Right atrium auricular region (tissue), 2 donors: ENCODE results near the gene MEF2D. TPM values are rescaled to one million over a fixed set of nuclear protein-coding genes. Genes with fewer than 3 reads are reported as not detected.

ENCODE experiments used
- DNase-seq: peaks from one replicate; pipeline ENCODE4 v3.0.0-alpha.2; 2019; ENCODE audit warnings: low spot score
- H3K27ac ChIP-seq, 2 donors: fragments of 200-600 bp; sonication (generic); 1 replicate in 1 of 2; 2 replicates in 1 of 2; pipeline ENCODE4 v1.5.1; 2016 to 2019
- H3K27me3 ChIP-seq, 2 donors: fragments of 200-600 bp; sonication (generic); one replicate each; pipeline versions ENCODE4 v1.5.1 to v1.6.0; 2017 to 2019
- H3K36me3 ChIP-seq: fragments of 200-600 bp; sonication (generic); one replicate; pipeline ENCODE4 v1.5.1; 2016
- H3K4me1 ChIP-seq, 2 donors: fragments of 200-600 bp; sonication (generic); one replicate each; pipeline versions ENCODE4 v1.5.1 to v1.6.0; 2017 to 2019
- H3K4me3 ChIP-seq, 2 donors: fragments of 200-600 bp; sonication (generic); 1 replicate in 1 of 2; 2 replicates in 1 of 2; pipeline ENCODE4 v1.5.1; 2017 to 2019; ENCODE audit warnings: mild to moderate bottlenecking in 1 of 2, moderate library complexity in 1 of 2
- H3K9me3 ChIP-seq, 2 donors: fragments of 200-600 bp; sonication (generic); one replicate each; pipeline ENCODE4 v1.5.1; 2019
- total RNA-seq, 2 donors: library from RNA; depleted of rRNA; stranded (reverse); fragments of >200 nt; gene quantifications; one replicate each; pipeline ENCODE4 v1.1.0, GENCODE V29; 2016
- TF ChIP-seq, protein P1 (sequence below), 2 donors: fragments of 200-600 bp; sonication (generic); IDR thresholded peaks; one replicate each; pipeline ENCODE4 v1.5.1; 2019; ENCODE audit warnings: antibody characterized with exemption in 2 of 2

The MEF2D gene
- total RNA-seq, 2 donors from 2014 or later = 80.1 to 104 TPM

DNA sequence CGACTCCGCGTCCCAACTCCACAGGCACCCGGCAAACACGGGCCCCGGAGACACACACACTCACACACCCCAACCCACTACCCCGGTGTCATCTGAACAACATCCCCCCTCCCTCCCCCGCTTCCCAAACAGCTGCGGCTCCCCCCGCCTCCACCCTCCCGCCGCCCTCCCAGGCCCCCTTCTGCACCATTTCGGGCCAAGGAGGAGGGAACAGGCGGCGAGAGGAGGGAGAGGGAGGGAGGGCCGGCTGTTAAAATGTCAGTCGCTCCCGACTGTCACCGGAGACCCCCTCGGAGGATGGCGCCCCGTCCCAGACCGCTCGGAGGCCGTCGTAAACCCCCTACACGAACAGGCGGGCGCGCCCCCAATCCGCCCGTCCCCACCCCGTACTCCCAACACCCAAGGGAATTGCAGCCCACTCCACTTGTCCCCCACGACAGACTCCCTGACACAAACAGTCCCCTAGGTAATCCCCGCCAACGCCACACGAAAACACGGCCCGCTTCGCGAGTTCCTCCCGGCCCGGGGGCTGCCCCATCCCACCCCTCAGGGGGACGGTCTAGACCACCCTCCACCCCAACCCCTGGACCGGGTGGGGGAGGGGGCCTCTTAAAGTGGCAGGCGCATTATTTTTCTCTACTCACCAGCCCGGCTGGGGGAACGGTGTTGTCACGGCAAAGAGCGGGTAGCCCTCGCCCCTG lies 583 bp downstream of the MEF2D start:
- TF ChIP-seq, protein P1, sequence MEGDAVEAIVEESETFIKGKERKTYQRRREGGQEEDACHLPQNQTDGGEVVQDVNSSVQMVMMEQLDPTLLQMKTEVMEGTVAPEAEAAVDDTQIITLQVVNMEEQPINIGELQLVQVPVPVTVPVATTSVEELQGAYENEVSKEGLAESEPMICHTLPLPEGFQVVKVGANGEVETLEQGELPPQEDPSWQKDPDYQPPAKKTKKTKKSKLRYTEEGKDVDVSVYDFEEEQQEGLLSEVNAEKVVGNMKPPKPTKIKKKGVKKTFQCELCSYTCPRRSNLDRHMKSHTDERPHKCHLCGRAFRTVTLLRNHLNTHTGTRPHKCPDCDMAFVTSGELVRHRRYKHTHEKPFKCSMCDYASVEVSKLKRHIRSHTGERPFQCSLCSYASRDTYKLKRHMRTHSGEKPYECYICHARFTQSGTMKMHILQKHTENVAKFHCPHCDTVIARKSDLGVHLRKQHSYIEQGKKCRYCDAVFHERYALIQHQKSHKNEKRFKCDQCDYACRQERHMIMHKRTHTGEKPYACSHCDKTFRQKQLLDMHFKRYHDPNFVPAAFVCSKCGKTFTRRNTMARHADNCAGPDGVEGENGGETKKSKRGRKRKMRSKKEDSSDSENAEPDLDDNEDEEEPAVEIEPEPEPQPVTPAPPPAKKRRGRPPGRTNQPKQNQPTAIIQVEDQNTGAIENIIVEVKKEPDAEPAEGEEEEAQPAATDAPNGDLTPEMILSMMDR (IDR thresholded peaks at IDR 0.05) = no peak
- no peaks in the 10 kb centered on the region for H3K27me3 ChIP-seq
- DNase-seq = no peak
- no peaks in the 10 kb centered on the region for H3K36me3 ChIP-seq
- H3K27ac ChIP-seq = peak overlapping the region; percentile 100
- peaks cover 0 to 70% of the 10 kb centered on the region in 2 donors for H3K4me1 ChIP-seq
- H3K9me3 ChIP-seq = no peaks in the 10 kb centered on the region
- H3K4me3 ChIP-seq = peak overlapping the region; percentile 74 to 99

DNA sequence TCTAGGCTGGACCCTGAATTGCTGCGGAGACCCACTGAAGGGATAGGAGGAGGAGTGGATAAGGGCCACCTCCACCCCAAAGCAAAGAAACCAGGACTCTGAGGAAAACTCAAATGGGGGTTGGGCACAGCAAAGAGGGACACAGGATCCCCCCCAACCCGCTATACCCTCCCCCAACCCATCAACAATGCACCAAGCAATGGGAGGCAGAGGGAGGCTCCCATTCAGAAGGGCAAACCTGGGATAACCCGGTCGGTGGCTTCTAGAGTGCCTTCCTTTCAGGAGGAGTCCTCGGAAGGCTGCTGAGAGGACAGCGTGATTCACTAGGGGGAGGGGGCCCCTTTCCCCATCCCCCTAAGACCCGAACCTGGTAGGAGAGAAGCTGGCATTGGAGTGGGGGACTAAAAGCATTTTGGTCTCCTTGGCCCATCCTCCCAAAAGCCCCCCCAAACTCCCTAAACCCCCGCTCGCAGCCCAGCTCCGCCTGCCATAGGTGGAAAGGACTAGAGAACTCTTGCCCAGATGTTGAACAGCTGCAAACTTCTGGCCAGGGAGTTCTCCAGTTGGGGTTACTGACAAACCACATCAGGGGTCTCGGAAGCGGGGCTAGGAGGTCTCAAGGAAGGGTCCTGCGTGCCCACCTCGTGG lies 1.3 kb downstream of the MEF2D start:
- H3K36me3 ChIP-seq = no peaks in the 10 kb centered on the region
- H3K4me3 ChIP-seq = peak overlapping the region; percentile 74 to 99
- no peaks in the 10 kb centered on the region for H3K27me3 ChIP-seq
- TF ChIP-seq, protein P1 (IDR thresholded peaks at IDR 0.05) = no peak
- H3K27ac ChIP-seq = peak overlapping the region; percentile 100
- H3K4me1 ChIP-seq = peaks cover 0 to 71% of the 10 kb centered on the region in 2 donors
- DNase-seq = no peak
- H3K9me3 ChIP-seq = no peaks in the 10 kb centered on the region

DNA sequence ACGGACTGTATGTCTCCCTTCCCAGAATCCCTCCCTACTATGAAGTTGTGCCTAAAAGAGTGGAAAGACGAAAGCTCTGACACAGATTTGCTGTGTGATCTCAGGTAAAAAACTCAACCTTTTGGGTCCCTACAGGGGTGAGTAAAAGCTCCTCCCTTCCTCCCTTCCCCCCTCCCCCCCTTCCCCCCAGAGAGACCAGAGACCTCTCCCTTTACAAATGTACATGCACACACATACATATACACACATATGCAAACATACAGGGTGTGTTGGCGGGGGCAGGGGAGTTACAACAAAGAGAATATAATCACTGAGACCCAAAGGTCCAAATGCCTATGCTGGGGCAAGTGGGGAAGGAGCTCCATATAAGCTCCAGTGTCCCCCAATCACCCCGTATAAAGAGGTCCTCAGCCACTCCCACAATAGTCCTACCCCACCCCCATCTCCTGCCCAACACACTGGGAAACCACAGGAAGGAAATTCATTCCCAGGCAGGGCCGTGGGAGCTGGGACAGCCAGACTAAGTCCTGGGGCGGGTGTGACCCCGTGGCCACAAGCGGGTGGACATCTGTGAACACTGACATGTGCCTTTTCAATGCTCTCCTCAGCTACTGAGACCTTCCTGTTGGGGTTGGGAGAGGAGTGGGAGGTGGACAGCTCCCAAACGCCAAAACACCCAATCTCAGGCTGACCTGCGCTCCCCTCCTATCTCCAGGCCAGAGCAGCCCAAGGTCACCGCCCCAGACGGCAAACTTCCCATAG lies 2.0 kb downstream of the MEF2D start:
- H3K4me3 ChIP-seq = peak overlapping the region; percentile 74 to 99
- no peaks in the 10 kb centered on the region for H3K27me3 ChIP-seq
- H3K36me3 ChIP-seq = no peaks in the 10 kb centered on the region
- no peaks in the 10 kb centered on the region for H3K9me3 ChIP-seq
- DNase-seq = no peak
- peak overlapping the region; percentile 100 for H3K27ac ChIP-seq
- H3K4me1 ChIP-seq = peaks cover 2 to 71% of the 10 kb centered on the region in 2 donors
- TF ChIP-seq, protein P1 (IDR thresholded peaks at IDR 0.05) = no peak

DNA sequence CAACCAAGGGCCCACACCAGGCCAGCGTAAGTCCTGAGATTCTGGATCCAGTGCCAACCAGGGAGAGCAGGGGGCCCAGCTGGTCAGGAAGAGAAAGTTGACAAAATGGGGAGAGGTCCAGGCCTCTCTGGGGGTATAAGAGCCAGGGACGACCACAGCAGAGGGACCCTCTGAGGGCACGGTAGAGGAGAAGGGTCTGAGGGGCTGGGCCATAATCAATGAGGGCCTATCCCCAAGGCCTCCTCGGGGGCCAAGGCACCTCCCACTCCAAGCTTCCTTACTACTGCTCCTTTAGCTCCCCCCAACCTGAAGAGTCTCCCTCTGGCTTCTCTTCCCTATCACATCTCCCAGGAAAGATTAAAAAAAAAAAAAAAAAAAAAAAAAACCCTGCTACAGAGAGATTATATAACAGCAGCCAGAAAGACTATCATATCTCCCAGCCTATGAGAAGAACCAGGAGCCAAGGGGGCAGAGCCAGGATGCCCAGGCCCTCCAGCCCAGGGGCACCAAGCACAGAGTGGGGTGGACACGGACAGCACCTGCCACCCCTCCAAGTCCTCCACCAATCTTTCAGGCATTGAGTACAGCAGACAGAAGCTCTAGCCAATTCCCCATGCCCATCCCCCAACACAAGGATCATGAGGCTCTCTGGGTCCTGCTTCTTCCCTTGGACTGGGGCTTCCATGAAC lies 2.7 kb downstream of the MEF2D start:
- Histone ChIP-seq H3K27ac (peak overlapping the region; percentile 100), H3K9me3 (no peaks in the 10 kb centered on the region), H3K27me3 (no peaks in the 10 kb centered on the region), H3K4me3 (peak overlapping the region; percentile 74 to 99), H3K36me3 (no peaks in the 10 kb centered on the region), H3K4me1 (peaks cover 5 to 71% of the 10 kb centered on the region in 2 donors)
- TF ChIP-seq, protein P1 (IDR thresholded peaks at IDR 0.05) = no peak
- DNase-seq = no peak

DNA sequence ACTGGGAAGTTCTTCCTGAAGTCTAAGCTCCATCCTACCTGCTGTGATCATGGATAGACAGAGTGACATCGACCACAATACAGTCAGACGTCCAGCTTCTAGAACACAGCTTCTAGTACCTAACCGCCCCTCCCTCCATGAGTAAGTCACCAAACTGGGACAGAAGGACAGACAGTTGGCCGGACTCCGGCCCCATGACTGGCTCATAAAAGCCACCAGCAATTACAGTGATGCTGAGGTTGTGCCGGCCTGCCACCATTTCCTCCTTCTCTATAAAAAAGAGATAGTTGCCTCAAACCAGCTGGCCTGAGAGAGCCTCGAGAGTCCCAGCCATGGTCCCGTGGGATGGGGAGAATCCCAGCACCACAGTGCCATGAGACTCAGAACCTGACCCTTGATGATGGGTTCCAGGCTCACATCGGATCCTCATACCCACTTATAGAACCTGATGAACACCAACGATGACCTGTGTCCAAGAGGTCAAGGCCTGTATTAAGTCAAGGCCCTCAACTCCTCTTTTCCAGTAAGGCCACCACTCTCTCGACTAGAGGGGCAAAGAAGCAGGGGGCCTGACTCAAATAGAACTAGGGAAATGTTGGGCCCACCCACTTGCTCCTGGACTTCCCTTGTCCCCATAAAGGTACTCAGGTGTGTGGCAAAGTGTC lies 3.4 kb downstream of the MEF2D start:
- Histone ChIP-seq H3K4me3 (peak overlapping the region in 1 of 2 donors; percentile 74), H3K27me3 (no peaks in the 10 kb centered on the region), H3K36me3 (no peaks in the 10 kb centered on the region), H3K27ac (peak overlapping the region; percentile 100), H3K4me1 (peaks cover 10 to 71% of the 10 kb centered on the region in 2 donors), H3K9me3 (no peaks in the 10 kb centered on the region)
- TF ChIP-seq, protein P1 (IDR thresholded peaks at IDR 0.05) = no peak
- DNase-seq = no peak
